ENCODE results near the gene S100A6.
"Not testable (repeated sequence)": the region's sequence is repeated elsewhere in the genome, so short reads cannot be mapped to it uniquely, and the experiment has no call there.

Gene S100A6

GRCh38 chr1:153563483-153563901 is 27.7 kb upstream of the S100A6 start:
- DNase-seq: no peak

- not testable (repeated sequence) for DNase-seq
Observed at GRCh38 chr1:153562021-153562420, 26.2 kb upstream of the S100A6 start.

- no peak for DNase-seq
Observed at GRCh38 chr1:153561466-153561985, 25.7 kb upstream of the S100A6 start.

- no peak for DNase-seq
Observed at GRCh38 chr1:153560771-153561465, 25.1 kb upstream of the S100A6 start.

- DNase-seq: no peak
Observed at GRCh38 chr1:153560241-153560640, 24.4 kb upstream of the S100A6 start.

GRCh38 chr1:153557877-153558276 is 22.1 kb upstream of the S100A6 start:
- DNase-seq: no peak

GRCh38 chr1:153556348-153556747 is 20.6 kb upstream of the S100A6 start:
- no peak for DNase-seq

- DNase-seq: no peak
Observed at GRCh38 chr1:153553830-153554541, 18.2 kb upstream of the S100A6 start.

- DNase-seq: no peak
Observed at GRCh38 chr1:153553096-153553495, 17.3 kb upstream of the S100A6 start.

- DNase-seq: no peak
Observed at GRCh38 chr1:153552335-153552734, 16.5 kb upstream of the S100A6 start.

GRCh38 chr1:153550827-153551500 is 15.2 kb upstream of the S100A6 start:
- no peak for DNase-seq

- DNase-seq: no peak
Observed at GRCh38 chr1:153550398-153550758, 14.6 kb upstream of the S100A6 start.

- no peak for DNase-seq
Observed at GRCh38 chr1:153549741-153550397, 14.1 kb upstream of the S100A6 start.

- no peak for DNase-seq
Observed at GRCh38 chr1:153548722-153549688, 13.2 kb upstream of the S100A6 start, which contains the start of gene S100A3. TSS of gene S100A3 (minus strand) at chr1:153549258. CDS start at chr1:153548485, 773 bp downstream.

GRCh38 chr1:153547560-153548551 is 12.1 kb upstream of the S100A6 start:
- no peak for DNase-seq

GRCh38 chr1:153546796-153547559 is 11.2 kb upstream of the S100A6 start:
- no peak for DNase-seq

- DNase-seq: no peak
Observed at GRCh38 chr1:153546371-153546770, 10.6 kb upstream of the S100A6 start.

GRCh38 chr1:153545067-153546055 is 9.6 kb upstream of the S100A6 start, which contains the start of gene S100A4:
TSS of gene S100A4 (minus strand) at chr1:153545806. CDS start at chr1:153544794, 1,012 bp downstream.
- DNase-seq: peak in 1 of 2 donors; percentile 71
